CD4-positive, alpha-beta T cell (primary cell): ENCODE measurements around the gene ADARB2. TPM values are rescaled to one million over a fixed set of nuclear protein-coding genes. Genes with fewer than 3 reads are reported as not detected.

Experiments used
- ATAC-seq: fragments of 200-7000 bp; cut with Tn5 transposase; one replicate; pipeline ENCODE4 v1.10.0; 2022; ENCODE audit warnings: mild to moderate bottlenecking; ENCODE audit not compliant: poor library complexity
- CTCF ChIA-PET: fragments of 350-600 bp; sonication (Branson Sonifier 250); formaldehyde crosslinking; loops from one replicate; lab custom pipeline; 2021; ENCODE audit warnings: antibody characterized with exemption, inconsistent platforms; lab: Charles Lee
- POLR2A ChIA-PET: fragments of 350-600 bp; sonication (Branson Sonifier 250); formaldehyde crosslinking; loops from one replicate; lab custom pipeline; 2021; ENCODE audit warnings: antibody characterized with exemption, inconsistent platforms; lab: Charles Lee
- DNase-seq, 14 experiments: peaks; one replicate each; pipeline ENCODE4 v3.0.0-alpha.2; 2013 to 2020; ENCODE audit warnings: mixed read lengths in 2 of 14
- H3K27ac ChIP-seq, 2 donors: one replicate each; pipeline versions ENCODE4 v1.5.1 to v1.7.0; 2013; ENCODE audit warnings: low read length in 2 of 2, low read depth in 1 of 2, mild to moderate bottlenecking in 1 of 2
- H3K27me3 ChIP-seq, 2 experiments: 1 replicate in 1 of 2; 2 replicates in 1 of 2; pipeline versions ENCODE4 v1.6.1 to v1.7.0; 2013; ENCODE audit warnings: low read length in 2 of 2, control low read depth in 1 of 2, mild to moderate bottlenecking in 1 of 2, moderate library complexity in 1 of 2; ENCODE audit not compliant: insufficient read depth in 2 of 2, control insufficient read depth in 1 of 2
- H3K36me3 ChIP-seq: one replicate; pipeline ENCODE4 v1.6.1; 2013; ENCODE audit warnings: low read length, control low read depth; ENCODE audit not compliant: insufficient read depth
- H3K4me1 ChIP-seq: one replicate; pipeline ENCODE4 v1.6.1; 2013; ENCODE audit warnings: low read length, control low read depth; ENCODE audit not compliant: insufficient read depth
- H3K4me3 ChIP-seq: one replicate; pipeline ENCODE4 v1.5.1; 2013; ENCODE audit warnings: mild to moderate bottlenecking, low read length, moderate library complexity
- H3K9me3 ChIP-seq, 2 experiments: 1 replicate in 1 of 2; 2 replicates in 1 of 2; pipeline versions ENCODE4 v1.6.1 to v1.7.0; 2013; ENCODE audit warnings: low read length in 2 of 2, mild to moderate bottlenecking in 2 of 2, control low read depth in 1 of 2, moderate library complexity in 1 of 2; ENCODE audit not compliant: control insufficient read depth in 1 of 2, insufficient read depth in 1 of 2
- H3K27ac Mint-ChIP-seq: one replicate; pipeline ENCODE4 v1.8.0; 2020; ENCODE audit warnings: mixed read lengths
- H3K27me3 Mint-ChIP-seq: one replicate; pipeline ENCODE4 v1.8.0; 2021; ENCODE audit warnings: mixed read lengths
- H3K36me3 Mint-ChIP-seq: one replicate; pipeline ENCODE4 v1.8.0; 2021; ENCODE audit warnings: low read depth, mixed read lengths
- H3K4me1 Mint-ChIP-seq: one replicate; pipeline ENCODE4 v1.8.0; 2021; ENCODE audit warnings: low read depth, mixed read lengths
- H3K4me3 Mint-ChIP-seq: one replicate; pipeline ENCODE4 v1.8.0; 2020; ENCODE audit warnings: mild to moderate bottlenecking, mixed read lengths
- H3K9me3 Mint-ChIP-seq: one replicate; pipeline ENCODE4 v1.8.0; 2020; ENCODE audit warnings: mixed read lengths
- CTCF ChIP-seq: fragments of 200-600 bp; IDR thresholded peaks from one replicate; pipeline ENCODE4 v1.8.0; 2022; ENCODE audit warnings: antibody characterized with exemption, mild to moderate bottlenecking
- intact Hi-C, 2 experiments: fragments of 100-400 bp; cut with DNase I in 1 of 2; cut with micrococcal nuclease in 1 of 2; formaldehyde crosslinking; loops; one replicate each; pipeline versions ENCODE4 v1.15.1 to v1.9.0; 2023 to 2025; cut with DNase I, micrococcal nuclease
- total RNA-seq, 174 experiments: library from RNA in 2 of 174; stranded (reverse) in 2 of 174; gene quantifications; one replicate each; pipeline ENCODE4 v1.2.3 and lab custom pipeline; 2021 to 2026

Gene ADARB2
- total RNA-seq, 2 experiments from 2014 or later = 0.14 TPM; not detected in 1

DNA sequence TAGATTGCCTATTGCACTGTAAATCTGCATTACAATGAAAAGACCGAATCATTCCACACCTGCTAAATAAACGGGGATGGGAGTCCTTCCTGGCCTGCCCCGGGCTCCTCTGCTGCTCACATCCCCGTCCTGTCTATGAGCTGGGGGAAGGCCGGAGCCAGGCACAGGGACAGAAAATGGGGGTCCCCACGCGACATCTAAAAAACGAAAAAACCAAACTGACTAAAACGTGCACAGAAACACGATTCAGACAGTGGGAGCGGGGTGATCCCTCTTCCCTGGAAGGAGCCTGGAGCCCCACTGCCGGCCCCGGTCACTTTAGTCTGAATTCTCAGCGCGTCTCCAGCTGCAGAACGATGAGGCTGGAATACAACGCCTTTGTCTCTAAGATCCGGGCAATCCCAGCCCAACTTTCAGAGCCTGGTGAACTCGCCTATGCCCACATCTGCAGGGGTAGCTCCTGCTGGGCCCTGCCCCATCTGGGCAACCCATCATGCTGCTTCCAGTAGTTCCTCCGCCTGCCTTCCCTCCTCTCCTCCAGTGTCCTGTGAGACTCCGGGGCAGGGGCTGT is 78.0 kb downstream of the ADARB2 start:
- Histone ChIP-seq H3K27me3 (peaks cover 0 to 3% of the 10 kb centered on the region in 2 experiments), H3K9me3 (no peaks in the 10 kb centered on the region), H3K4me3 (no peak overlapping the region), H3K36me3 (no peaks in the 10 kb centered on the region), H3K27ac (no peak overlapping the region), H3K4me1 (peaks cover 5% of the 10 kb centered on the region)
- CTCF ChIA-PET = no interaction called here
- no peak overlapping the region for H3K4me3 Mint-ChIP-seq
- H3K9me3 Mint-ChIP-seq = no peaks in the 10 kb centered on the region
- H3K27ac Mint-ChIP-seq = no peak overlapping the region
- H3K4me1 Mint-ChIP-seq = no peaks in the 10 kb centered on the region
- no peak for TF ChIP-seq CTCF
- peaks cover 18% of the 10 kb centered on the region for H3K27me3 Mint-ChIP-seq
- intact Hi-C loops = no loop called here
- H3K36me3 Mint-ChIP-seq = no peaks in the 10 kb centered on the region
- DNase-seq = peak in 1 of 14 experiments; percentile 20
- POLR2A ChIA-PET = no interaction called here
- no peak for ATAC-seq

DNA sequence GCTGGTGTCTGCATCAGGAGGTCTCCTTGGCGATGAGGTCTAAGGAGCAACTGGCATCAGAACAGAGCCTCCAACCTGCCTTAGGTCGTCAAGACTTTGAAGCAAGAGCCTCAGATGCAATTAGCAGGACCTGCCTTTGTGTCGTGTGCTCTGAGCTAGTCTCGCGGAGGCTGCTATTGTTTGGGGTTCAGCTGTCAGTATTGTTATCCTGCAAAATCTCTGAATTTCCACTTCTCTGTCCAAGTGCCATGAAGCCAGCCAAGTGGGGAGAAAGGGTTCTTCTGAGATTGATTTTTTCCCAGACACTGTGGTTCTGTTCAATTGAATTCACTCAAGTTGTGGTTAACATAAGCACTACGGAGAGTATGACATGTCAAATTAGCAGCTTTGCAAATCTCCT is 78.7 kb downstream of the ADARB2 start:
- Mint-ChIP-seq H3K4me1 (no peaks in the 10 kb centered on the region), H3K36me3 (no peaks in the 10 kb centered on the region), H3K4me3 (no peak overlapping the region), H3K9me3 (no peaks in the 10 kb centered on the region), H3K27ac (no peak overlapping the region), H3K27me3 (peaks cover 18% of the 10 kb centered on the region)
- no peak for DNase-seq
- H3K9me3 ChIP-seq = no peaks in the 10 kb centered on the region
- peaks cover 5% of the 10 kb centered on the region for H3K4me1 ChIP-seq
- CTCF ChIA-PET = no interaction called here
- no peak overlapping the region for H3K4me3 ChIP-seq
- POLR2A ChIA-PET = no interaction called here
- TF ChIP-seq CTCF = no peak
- peaks cover 0 to 3% of the 10 kb centered on the region in 2 experiments for H3K27me3 ChIP-seq
- no peak for ATAC-seq
- intact Hi-C loops = no loop called here
- no peaks in the 10 kb centered on the region for H3K36me3 ChIP-seq
- H3K27ac ChIP-seq = no peak overlapping the region

DNA sequence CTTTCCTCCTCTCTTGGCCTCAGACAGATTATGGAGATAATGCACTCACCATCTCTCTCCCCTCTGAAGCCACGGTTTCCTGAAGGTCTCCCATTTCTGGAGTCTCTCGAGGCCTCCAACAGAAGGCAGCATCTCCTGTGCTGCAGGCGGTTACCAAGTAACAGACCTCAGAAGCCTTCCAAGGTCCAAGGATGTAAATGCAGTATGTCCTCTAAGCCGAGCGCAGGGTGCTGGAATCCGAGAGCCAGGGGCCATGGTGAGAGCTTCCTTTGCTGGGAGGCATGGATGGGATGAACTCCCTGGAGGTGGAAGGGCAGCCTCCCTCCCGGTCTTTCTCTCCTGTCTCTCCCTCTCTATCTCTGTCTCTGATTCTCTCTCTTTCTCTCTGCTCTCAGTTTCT is 79.8 kb downstream of the ADARB2 start:
- H3K36me3 Mint-ChIP-seq = no peaks in the 10 kb centered on the region
- Histone ChIP-seq H3K27ac (no peak overlapping the region), H3K9me3 (no peaks in the 10 kb centered on the region), H3K36me3 (no peaks in the 10 kb centered on the region), H3K4me3 (no peak overlapping the region), H3K4me1 (peaks cover 5% of the 10 kb centered on the region), H3K27me3 (peaks cover 0 to 3% of the 10 kb centered on the region in 2 experiments)
- POLR2A ChIA-PET = no interaction called here
- DNase-seq (no peak), ATAC-seq (no peak)
- no peaks in the 10 kb centered on the region for H3K9me3 Mint-ChIP-seq
- CTCF ChIA-PET = no interaction called here
- no peak overlapping the region for H3K27ac Mint-ChIP-seq
- TF ChIP-seq CTCF = no peak
- H3K4me3 Mint-ChIP-seq = no peak overlapping the region
- H3K4me1 Mint-ChIP-seq = no peaks in the 10 kb centered on the region
- intact Hi-C loops = no loop called here
- H3K27me3 Mint-ChIP-seq = peaks cover 17% of the 10 kb centered on the region
